ENCODE results near the gene GPS2.

The GPS2 gene

DNA sequence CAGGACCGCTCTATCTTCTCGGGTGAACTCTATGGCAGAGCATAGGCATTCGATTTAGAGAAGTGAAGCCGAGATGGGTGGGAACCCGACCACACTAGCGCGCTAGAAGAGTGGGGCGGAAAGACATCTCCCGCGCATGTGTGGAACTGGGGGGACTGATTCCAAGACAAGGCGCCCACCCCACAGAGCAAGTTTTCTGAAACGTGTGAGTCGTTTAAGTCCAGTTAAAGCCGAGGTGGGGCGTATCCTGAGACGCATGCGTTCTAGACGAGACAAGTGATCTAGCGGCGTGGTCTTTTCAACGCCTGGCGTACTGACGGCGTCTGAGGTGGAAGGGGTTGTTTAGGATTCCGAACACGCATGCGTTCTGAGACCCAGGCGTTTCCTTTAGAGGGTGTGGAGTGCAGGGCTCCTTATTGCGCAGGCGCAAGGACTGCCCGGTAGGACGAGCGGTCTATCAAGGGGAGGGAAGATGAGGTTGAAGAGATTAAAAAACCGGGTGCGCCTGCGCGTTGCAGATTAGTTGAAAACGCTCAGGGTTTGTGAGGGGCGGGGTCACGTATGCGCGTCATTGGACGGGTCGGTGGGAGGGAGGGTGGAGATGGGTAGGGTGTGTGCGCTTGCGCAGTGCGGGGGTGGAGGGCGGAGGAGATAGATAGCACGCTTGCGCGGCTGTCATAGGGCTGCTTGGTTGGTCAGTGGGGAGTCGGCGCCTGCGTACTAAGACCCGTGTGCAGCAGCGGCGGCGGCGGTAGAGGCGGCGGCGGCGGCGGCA, 8.1 kb downstream of the GPS2 start, which contains the start of gene EIF5A:
Gene EIF5A (plus strand): TSS at position 718 of the 775 bp plus-strand sequence. CDS start 2,008 bp downstream, outside the sequence.
- peak; percentile 100 for DNase-seq
- in situ Hi-C loops (cut with HindIII; ENCODE audit: low pct_ligation_motif_present, low pct_unique_long_range_greater_than_20kb, low sequenced_read_pairs): no loop called here

DNA sequence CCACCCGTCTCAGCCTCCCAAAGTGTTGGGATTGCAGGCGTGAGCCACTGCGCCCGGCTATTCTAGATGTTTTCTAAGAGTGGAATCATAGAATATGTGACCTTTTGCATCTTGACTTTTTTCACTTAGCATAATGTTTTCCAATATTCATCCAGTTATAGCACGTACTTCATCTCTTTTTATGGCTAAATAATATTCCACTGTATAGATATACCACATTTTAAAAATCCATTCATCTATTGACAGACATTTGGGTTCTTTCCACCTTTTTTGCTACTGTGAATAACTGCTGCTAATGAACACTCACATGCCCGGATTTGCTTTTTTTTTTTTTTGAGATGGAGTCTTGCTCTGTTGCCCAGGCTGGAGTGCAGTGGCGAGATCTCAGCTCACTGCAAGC, 11.0 kb downstream of the GPS2 start:
- in situ Hi-C loops (cut with HindIII; ENCODE audit: low pct_ligation_motif_present, low pct_unique_long_range_greater_than_20kb, low sequenced_read_pairs): no loop called here
- DNase-seq: no peak

DNA sequence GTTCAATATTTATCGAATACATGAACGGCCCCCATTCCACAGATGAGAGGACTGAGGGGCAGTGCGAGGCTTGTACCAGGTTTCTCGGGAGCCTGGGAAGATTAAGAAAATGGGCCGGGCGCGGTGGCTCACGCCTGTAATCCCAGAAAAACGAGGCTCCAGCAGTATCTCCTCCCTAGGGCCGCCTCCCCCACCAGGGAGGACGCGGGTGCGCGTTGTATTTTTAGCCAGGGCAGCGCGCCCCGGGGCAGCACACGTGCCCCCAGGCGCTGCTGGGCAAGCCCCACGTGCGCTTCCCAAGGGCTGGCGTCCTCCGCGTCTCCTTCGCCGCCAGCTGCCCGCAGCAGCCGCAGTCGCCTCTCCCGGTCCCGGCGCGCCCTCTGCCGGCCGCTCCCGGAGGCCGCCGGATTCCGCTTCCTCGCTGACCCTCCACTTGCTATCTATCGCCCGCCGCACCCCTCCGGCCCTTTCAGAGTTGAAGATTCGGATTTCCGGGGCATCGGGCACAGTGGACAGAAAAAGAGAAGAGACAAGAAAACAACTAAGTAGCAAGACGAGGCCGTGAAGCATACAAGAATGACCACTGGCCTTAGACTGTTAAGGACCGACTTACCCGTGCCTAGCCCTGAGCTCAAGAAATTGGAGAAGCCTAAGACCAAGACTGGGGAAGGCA, 18.8 kb downstream of the GPS2 start:
- in situ Hi-C loops (cut with HindIII; ENCODE audit: low pct_ligation_motif_present, low pct_unique_long_range_greater_than_20kb, low sequenced_read_pairs): no loop called here
- DNase-seq: peak; percentile 86

- in situ Hi-C loops (cut with HindIII; ENCODE audit: low pct_ligation_motif_present, low pct_unique_long_range_greater_than_20kb, low sequenced_read_pairs): no loop called here
- DNase-seq: no peak
Measured at GRCh38 chr17:7295230-7296180, 19.7 kb downstream of the GPS2 start.

- in situ Hi-C loops (cut with HindIII; ENCODE audit: low pct_ligation_motif_present, low pct_unique_long_range_greater_than_20kb, low sequenced_read_pairs): no loop called here
- no peak for DNase-seq
Measured at GRCh38 chr17:7294614-7295153, 20.5 kb downstream of the GPS2 start, which contains the start of gene YBX2. Gene YBX2 (minus strand): TSS chr17:7294639. CDS start chr17:7294500, 139 bp downstream.

GRCh38 chr17:7293816-7294613, 21.1 kb downstream of the GPS2 start:
- in situ Hi-C loops (cut with HindIII; ENCODE audit: low pct_ligation_motif_present, low pct_unique_long_range_greater_than_20kb, low sequenced_read_pairs): no loop called here
- no peak for DNase-seq

- in situ Hi-C loops (cut with HindIII; ENCODE audit: low pct_ligation_motif_present, low pct_unique_long_range_greater_than_20kb, low sequenced_read_pairs): no loop called here
- peak; percentile 42 for DNase-seq
Measured at GRCh38 chr17:7293159-7293558, 22.0 kb downstream of the GPS2 start.

GRCh38 chr17:7292729-7293128, 22.4 kb downstream of the GPS2 start:
- in situ Hi-C loops (cut with HindIII; ENCODE audit: low pct_ligation_motif_present, low pct_unique_long_range_greater_than_20kb, low sequenced_read_pairs): no loop called here
- DNase-seq: no peak

- no peak for DNase-seq
- in situ Hi-C loops (cut with HindIII; ENCODE audit: low pct_ligation_motif_present, low pct_unique_long_range_greater_than_20kb, low sequenced_read_pairs): no loop called here
Measured at GRCh38 chr17:7292194-7292593, 23.0 kb downstream of the GPS2 start.

- no peak for DNase-seq
- in situ Hi-C loops (cut with HindIII; ENCODE audit: low pct_ligation_motif_present, low pct_unique_long_range_greater_than_20kb, low sequenced_read_pairs): no loop called here
Measured at GRCh38 chr17:7290685-7291084, 24.5 kb downstream of the GPS2 start.

DNA sequence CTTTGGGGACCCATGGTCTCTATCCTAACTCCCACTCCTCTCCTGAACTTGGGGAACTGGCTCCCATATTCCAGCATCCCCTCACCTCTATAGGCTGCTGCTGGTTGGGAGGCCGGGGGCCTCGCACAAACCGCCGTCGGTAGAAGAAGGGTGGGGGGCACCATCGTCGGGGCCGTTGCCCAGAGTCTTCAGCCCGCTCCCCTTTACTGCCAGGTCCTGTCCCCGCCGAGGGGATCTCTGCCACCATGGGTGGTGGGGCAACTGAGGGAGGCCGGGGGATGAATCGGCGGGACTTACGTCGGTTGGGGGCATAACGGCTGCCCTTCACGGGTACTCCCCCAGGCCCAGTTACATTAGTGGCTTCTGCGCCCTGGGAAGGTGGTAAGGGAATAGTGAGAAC, 25.0 kb downstream of the GPS2 start:
- in situ Hi-C loops (cut with HindIII; ENCODE audit: low pct_ligation_motif_present, low pct_unique_long_range_greater_than_20kb, low sequenced_read_pairs): no loop called here
- no peak for DNase-seq

- in situ Hi-C loops (cut with HindIII; ENCODE audit: low pct_ligation_motif_present, low pct_unique_long_range_greater_than_20kb, low sequenced_read_pairs): no loop called here
- no peak for DNase-seq
Measured at GRCh38 chr17:7289256-7290032, 25.7 kb downstream of the GPS2 start.

DNA sequence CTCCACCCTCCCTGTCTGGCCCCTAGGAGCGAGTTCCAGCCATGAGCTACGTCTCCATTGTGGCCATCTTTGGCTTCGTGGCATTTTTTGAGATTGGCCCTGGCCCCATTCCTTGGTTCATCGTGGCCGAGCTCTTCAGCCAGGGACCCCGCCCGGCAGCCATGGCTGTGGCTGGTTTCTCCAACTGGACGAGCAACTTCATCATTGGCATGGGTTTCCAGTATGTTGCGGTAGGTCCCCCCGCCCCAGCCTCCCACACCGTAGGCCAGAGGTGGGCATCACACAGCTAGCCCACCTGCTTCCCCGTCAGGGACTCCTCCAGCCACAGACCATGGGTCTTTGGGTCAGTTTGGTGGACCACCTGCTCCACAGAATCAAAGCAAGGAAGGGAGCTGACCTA, 29.5 kb downstream of the GPS2 start:
- in situ Hi-C loops (cut with HindIII; ENCODE audit: low pct_ligation_motif_present, low pct_unique_long_range_greater_than_20kb, low sequenced_read_pairs): no loop called here
- no peak for DNase-seq

GRCh38 chr17:7284911-7285310, 30.2 kb downstream of the GPS2 start:
- no peak for DNase-seq
- in situ Hi-C loops (cut with HindIII; ENCODE audit: low pct_ligation_motif_present, low pct_unique_long_range_greater_than_20kb, low sequenced_read_pairs): no loop called here

DNA sequence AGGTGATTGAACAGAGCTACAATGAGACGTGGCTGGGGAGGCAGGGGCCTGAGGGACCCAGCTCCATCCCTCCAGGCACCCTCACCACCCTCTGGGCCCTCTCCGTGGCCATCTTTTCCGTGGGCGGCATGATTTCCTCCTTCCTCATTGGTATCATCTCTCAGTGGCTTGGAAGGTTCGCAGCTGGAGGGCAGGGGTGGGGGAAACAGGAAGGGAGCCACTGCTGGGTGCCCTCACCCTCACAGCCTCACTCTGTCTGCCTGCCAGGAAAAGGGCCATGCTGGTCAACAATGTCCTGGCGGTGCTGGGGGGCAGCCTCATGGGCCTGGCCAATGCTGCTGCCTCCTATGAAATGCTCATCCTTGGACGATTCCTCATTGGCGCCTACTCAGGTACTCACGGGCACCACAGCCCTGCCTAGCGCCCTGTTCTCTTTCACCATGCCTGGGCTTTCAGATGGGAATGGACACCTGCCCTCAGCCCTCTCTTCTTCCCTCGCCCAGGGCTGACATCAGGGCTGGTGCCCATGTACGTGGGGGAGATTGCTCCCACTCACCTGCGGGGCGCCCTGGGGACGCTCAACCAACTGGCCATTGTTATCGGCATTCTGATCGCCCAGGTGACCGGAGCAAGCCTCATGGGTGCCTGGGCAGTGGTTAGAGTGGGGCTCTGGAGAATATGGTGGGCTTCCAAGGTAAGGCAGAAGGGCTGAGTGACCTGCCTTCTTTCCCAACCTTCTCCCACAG, 31.5 kb downstream of the GPS2 start:
- in situ Hi-C loops (cut with HindIII; ENCODE audit: low pct_ligation_motif_present, low pct_unique_long_range_greater_than_20kb, low sequenced_read_pairs): no loop called here
- no peak for DNase-seq

- in situ Hi-C loops (cut with HindIII; ENCODE audit: low pct_ligation_motif_present, low pct_unique_long_range_greater_than_20kb, low sequenced_read_pairs): no loop called here
- DNase-seq: no peak
Measured at GRCh38 chr17:7282752-7283321, 32.3 kb downstream of the GPS2 start.

Measured in ACHN (cell line).